T-cell (primary cell): ENCODE data around the gene AMOTL2. TPM values are rescaled to one million over a fixed set of nuclear protein-coding genes. Genes with fewer than 3 reads are reported as not detected.

Source experiments
- ATAC-seq, 4 experiments: fragments of 200-7000 bp in 3 of 4; fragments of 150-1000 bp in 1 of 4; cut with Tn5 transposase; replicated peaks in 1 of 4; 1 replicate in 3 of 4; 2 replicates in 1 of 4; pipeline ENCODE4 v1.10.0; 2021; ENCODE audit warnings: moderate library complexity in 3 of 4, mild to moderate bottlenecking in 2 of 4, moderate number of reproducible peaks in 1 of 4
- CTCF ChIA-PET, 2 donors: fragments of 300-600 bp; sonication (Branson Sonifier 250); formaldehyde crosslinking; loops; one replicate each; lab custom pipeline; 2022; ENCODE audit warnings: antibody characterized with exemption in 2 of 2; lab: Charles Lee
- POLR2A ChIA-PET, 2 donors: fragments of 300-600 bp; sonication (Branson Sonifier 250); formaldehyde crosslinking; loops; one replicate each; lab custom pipeline; 2022; ENCODE audit warnings: antibody characterized with exemption in 2 of 2; lab: Charles Lee
- DNase-seq, 35 experiments: peaks; one replicate each; pipeline versions ENCODE4 v3.0.0 to v3.0.0-alpha.2; 2013 to 2023
- H3K27ac ChIP-seq: one replicate; pipeline ENCODE4 v1.5.1; 2013; ENCODE audit warnings: low read length
- H3K27me3 ChIP-seq, 2 experiments: replicated peaks in 1 of 2; 1 replicate in 1 of 2; 2 replicates in 1 of 2; pipeline versions ENCODE4 v1.6.1 to v1.7.0; 2013; ENCODE audit warnings: low read length in 1 of 2, mixed read lengths in 1 of 2; ENCODE audit not compliant: control insufficient read depth in 2 of 2, insufficient read depth in 2 of 2; ENCODE audit errors: extremely low read depth in 1 of 2
- H3K36me3 ChIP-seq, 2 donors: 1 replicate in 1 of 2; 2 replicates in 1 of 2; pipeline versions ENCODE4 v1.6.1 to v1.7.0; 2013; ENCODE audit warnings: low read length in 1 of 2; ENCODE audit not compliant: control insufficient read depth in 2 of 2, insufficient read depth in 1 of 2; ENCODE audit errors: extremely low read depth in 1 of 2
- H3K4me1 ChIP-seq, 2 experiments: 1 replicate in 1 of 2; 2 replicates in 1 of 2; pipeline versions ENCODE4 v1.6.1 to v1.7.0; 2013; ENCODE audit warnings: low read length in 2 of 2, mixed read lengths in 1 of 2; ENCODE audit not compliant: insufficient read depth in 2 of 2, control insufficient read depth in 1 of 2; ENCODE audit errors: extremely low read depth in 1 of 2
- H3K4me3 ChIP-seq, 2 donors: 1 replicate in 1 of 2; 2 replicates in 1 of 2; pipeline versions ENCODE4 v1.5.1 to v1.7.0; 2013; ENCODE audit warnings: mild to moderate bottlenecking in 2 of 2, low read length in 1 of 2, moderate library complexity in 1 of 2; ENCODE audit not compliant: control insufficient read depth in 1 of 2; ENCODE audit errors: extremely low read depth in 1 of 2
- H3K9me3 ChIP-seq: 2 replicates; pipeline ENCODE4 v1.7.0; 2013
- H3K27ac Mint-ChIP-seq, 2 donors: one replicate each; pipeline ENCODE4 v1.8.0; 2020 to 2021; ENCODE audit warnings: mild to moderate bottlenecking in 2 of 2, mixed read lengths in 2 of 2
- H3K27me3 Mint-ChIP-seq, 2 donors: one replicate each; pipeline ENCODE4 v1.8.0; 2021 to 2022; ENCODE audit warnings: mixed read lengths in 2 of 2
- H3K36me3 Mint-ChIP-seq: one replicate; pipeline ENCODE4 v1.8.0; 2021; ENCODE audit warnings: mixed read lengths
- H3K4me1 Mint-ChIP-seq, 3 donors: one replicate each; pipeline ENCODE4 v1.8.0; 2020 to 2022; ENCODE audit warnings: mixed read lengths in 3 of 3, mild to moderate bottlenecking in 1 of 3
- H3K4me3 Mint-ChIP-seq, 3 donors: one replicate each; pipeline ENCODE4 v1.8.0; 2020 to 2022; ENCODE audit warnings: mild to moderate bottlenecking in 3 of 3, mixed read lengths in 3 of 3, moderate library complexity in 3 of 3
- H3K9me3 Mint-ChIP-seq, 3 donors: one replicate each; pipeline ENCODE4 v1.8.0; 2020 to 2022; ENCODE audit warnings: mixed read lengths in 3 of 3
- WGBS: methylation state at CpG from one replicate; pipeline ENCODE4 v1.1.5; 2013; ENCODE audit warnings: missing lambda C conversion rate; ENCODE audit not compliant: insufficient coverage; 5-methylcytosine and 5-hydroxymethylcytosine counted together
- total RNA-seq, 35 experiments: library from RNA in 6 of 35; stranded (reverse) in 6 of 35; fragments of 120-200 nt in 1 of 35; gene quantifications; one replicate each; pipeline versions ENCODE4 v1.2.1 to v1.2.4 and lab custom pipeline; 2013 to 2026

Gene AMOTL2
- total RNA-seq, 5 donors from 2014 or later (not counting 1 experiment from before 2014, with no cell fraction given) = 0.20 to 0.96 (median 0.76) TPM; not detected in 2

GRCh38 chr3:134381831-134382442 lies 7.7 kb upstream of the AMOTL2 start:
- peaks cover 0 to 18% of the 10 kb centered on the region in 2 experiments for H3K27me3 ChIP-seq
- ChIA-PET CTCF (interaction anchor here in 1 of 2 donors (0.9 kb wide), 1 partner anchor 171 kb away, joined by 3 read pairs; no protein-coding TSS in a partner anchor), POLR2A (no interaction called here)
- Mint-ChIP-seq H3K27ac (no peak overlapping the region), H3K27me3 (peaks cover 5 to 8% of the 10 kb centered on the region in 2 donors), H3K4me3 (no peak overlapping the region), H3K4me1 (no peaks in the 10 kb centered on the region), H3K9me3 (no peaks in the 10 kb centered on the region), H3K36me3 (no peaks in the 10 kb centered on the region)
- no peaks in the 10 kb centered on the region for H3K9me3 ChIP-seq
- no peak overlapping the region for H3K4me3 ChIP-seq
- 66% methylated on average over 5 of the region's 8 CpGs for WGBS
- DNase-seq = no peak
- H3K27ac ChIP-seq = no peak overlapping the region
- no peaks in the 10 kb centered on the region for H3K4me1 ChIP-seq
- no peaks in the 10 kb centered on the region for H3K36me3 ChIP-seq
- no peak for ATAC-seq

- H3K4me3 ChIP-seq = no peak overlapping the region
- ATAC-seq (no peak), DNase-seq (no peak)
- no peak overlapping the region for H3K27ac ChIP-seq
- H3K27me3 ChIP-seq = peaks cover 0 to 26% of the 10 kb centered on the region in 2 experiments
- no peaks in the 10 kb centered on the region for H3K9me3 Mint-ChIP-seq
- POLR2A ChIA-PET = no interaction called here
- CTCF ChIA-PET = interaction anchor here (0.7 to 1.0 kb wide), 3 partner anchors 59 to 168 kb away, joined by 3 to 5 read pairs (median 3); no protein-coding TSS in a partner anchor
- no peaks in the 10 kb centered on the region for H3K36me3 ChIP-seq
- H3K27ac Mint-ChIP-seq = no peak overlapping the region
- H3K36me3 Mint-ChIP-seq = no peaks in the 10 kb centered on the region
- H3K4me3 Mint-ChIP-seq = no peak overlapping the region
- H3K4me1 Mint-ChIP-seq = no peaks in the 10 kb centered on the region
- no peaks in the 10 kb centered on the region for H3K9me3 ChIP-seq
- WGBS = no CpG with 5 or more reads among the region's 1 CpG
- H3K27me3 Mint-ChIP-seq = peaks cover 12 to 13% of the 10 kb centered on the region in 2 donors
- no peaks in the 10 kb centered on the region for H3K4me1 ChIP-seq
Measured at GRCh38 chr3:134381076-134381475, 6.8 kb upstream of the AMOTL2 start.

- Mint-ChIP-seq H3K27me3 (peaks cover 20 to 21% of the 10 kb centered on the region in 2 donors), H3K36me3 (no peaks in the 10 kb centered on the region), H3K27ac (no peak overlapping the region), H3K4me3 (no peak overlapping the region), H3K9me3 (no peaks in the 10 kb centered on the region), H3K4me1 (peaks cover 2 to 6% (median 4%) of the 10 kb centered on the region in 3 donors)
- H3K4me3 ChIP-seq = no peak overlapping the region
- no peaks in the 10 kb centered on the region for H3K4me1 ChIP-seq
- DNase-seq (no peak), ATAC-seq (no peak)
- CTCF ChIA-PET = interaction anchor here (0.6 to 1.0 kb wide), 3 partner anchors 18 to 167 kb away, joined by 3 to 5 read pairs (median 3); no protein-coding TSS in a partner anchor
- no peak overlapping the region for H3K27ac ChIP-seq
- peaks cover 4 to 31% of the 10 kb centered on the region in 2 experiments for H3K27me3 ChIP-seq
- POLR2A ChIA-PET = no interaction called here
- no peaks in the 10 kb centered on the region for H3K9me3 ChIP-seq
- WGBS = no CpG with 5 or more reads among the region's 2 CpGs
- H3K36me3 ChIP-seq = no peaks in the 10 kb centered on the region
Measured at GRCh38 chr3:134380249-134380648, 6.0 kb upstream of the AMOTL2 start.

GRCh38 chr3:134378818-134379217 lies 4.6 kb upstream of the AMOTL2 start:
- peaks cover 0 to 11% of the 10 kb centered on the region in 2 experiments for H3K4me1 ChIP-seq
- H3K27me3 ChIP-seq = peaks cover 4 to 40% of the 10 kb centered on the region in 2 experiments
- H3K9me3 Mint-ChIP-seq = no peaks in the 10 kb centered on the region
- no peak overlapping the region for H3K4me3 Mint-ChIP-seq
- no peaks in the 10 kb centered on the region for H3K36me3 ChIP-seq
- peaks cover 22 to 30% of the 10 kb centered on the region in 2 donors for H3K27me3 Mint-ChIP-seq
- no peaks in the 10 kb centered on the region for H3K9me3 ChIP-seq
- WGBS = 52% methylated on average over 2 of the region's 3 CpGs
- H3K36me3 Mint-ChIP-seq = no peaks in the 10 kb centered on the region
- POLR2A ChIA-PET = no interaction called here
- H3K4me1 Mint-ChIP-seq = peaks cover 9 to 14% (median 11%) of the 10 kb centered on the region in 3 donors
- H3K27ac ChIP-seq = no peak overlapping the region
- no peak for ATAC-seq
- H3K4me3 ChIP-seq = no peak overlapping the region
- no peak for DNase-seq
- H3K27ac Mint-ChIP-seq = no peak overlapping the region
- CTCF ChIA-PET = interaction anchor here in 1 of 2 donors (0.5 to 0.8 kb wide), 2 partner anchors 14 to 163 kb away, joined by 4 read pairs; no protein-coding TSS in a partner anchor

- Mint-ChIP-seq H3K4me1 (peaks cover 9 to 14% (median 11%) of the 10 kb centered on the region in 3 donors), H3K27me3 (peaks cover 22 to 33% of the 10 kb centered on the region in 2 donors), H3K36me3 (no peaks in the 10 kb centered on the region), H3K4me3 (no peak overlapping the region), H3K27ac (no peak overlapping the region), H3K9me3 (no peaks in the 10 kb centered on the region)
- ATAC-seq (peak in 3 of 4 experiments; percentile 34 to 64 (median 40)), DNase-seq (peak in 8 of 35 experiments; percentile 13 to 57 (median 18))
- Histone ChIP-seq H3K4me1 (peaks cover 0 to 15% of the 10 kb centered on the region in 2 experiments), H3K9me3 (no peaks in the 10 kb centered on the region), H3K4me3 (no peak overlapping the region), H3K27me3 (peaks cover 4 to 44% of the 10 kb centered on the region in 2 experiments), H3K36me3 (no peaks in the 10 kb centered on the region), H3K27ac (no peak overlapping the region)
- ChIA-PET POLR2A (interaction anchor here in 1 of 2 donors (0.6 kb wide), 1 partner anchor 14 kb away, joined by 5 read pairs; no protein-coding TSS in a partner anchor), CTCF (interaction anchor here (0.5 to 0.8 kb wide), 5 partner anchors 14 to 180 kb away, joined by 3 to 9 read pairs (median 4); no protein-coding TSS in a partner anchor)
Measured at GRCh38 chr3:134378384-134378783, 4.1 kb upstream of the AMOTL2 start.

- ATAC-seq (no peak), DNase-seq (no peak)
- ChIA-PET POLR2A (interaction anchor here in 1 of 2 donors (0.6 kb wide), 1 partner anchor 15 kb away, joined by 5 read pairs; no protein-coding TSS in a partner anchor), CTCF (interaction anchor here (0.6 to 0.8 kb wide), 5 partner anchors 13 to 180 kb away, joined by 3 to 9 read pairs (median 3); no protein-coding TSS in a partner anchor)
- no peak overlapping the region for H3K4me3 ChIP-seq
- H3K27ac Mint-ChIP-seq = no peak overlapping the region
- H3K27me3 ChIP-seq = peaks cover 4 to 49% of the 10 kb centered on the region in 2 experiments
- no peak overlapping the region for H3K4me3 Mint-ChIP-seq
- peaks cover 22 to 38% of the 10 kb centered on the region in 2 donors for H3K27me3 Mint-ChIP-seq
- peaks cover 0 to 18% of the 10 kb centered on the region in 2 experiments for H3K4me1 ChIP-seq
- H3K27ac ChIP-seq = no peak overlapping the region
- H3K9me3 Mint-ChIP-seq = no peaks in the 10 kb centered on the region
- H3K9me3 ChIP-seq = no peaks in the 10 kb centered on the region
- peaks cover 10 to 14% (median 13%) of the 10 kb centered on the region in 3 donors for H3K4me1 Mint-ChIP-seq
- WGBS = no CpG with 5 or more reads among the region's 3 CpGs
- no peaks in the 10 kb centered on the region for H3K36me3 ChIP-seq
- H3K36me3 Mint-ChIP-seq = no peaks in the 10 kb centered on the region
Measured at GRCh38 chr3:134377896-134378295, 3.6 kb upstream of the AMOTL2 start.
